Measurements from ENCODE around the gene RERE.

GRCh38 chr1:8326265-8326664, 491.2 kb downstream of the RERE start:
- TF ChIP-seq POLR2A (IDR thresholded peaks at IDR 0.05), result no peak
- no peak for TF ChIP-seq CTCF (IDR thresholded peaks at IDR 0.05)
